ENCODE results near the gene SCFD2. TPM values are rescaled to one million over a fixed set of nuclear protein-coding genes. Genes with fewer than 3 reads are reported as not detected.

SCFD2 gene
- polyA plus RNA-seq, 3 donors: 5.4 to 9.4 (median 6.7) TPM

GRCh38 chr4:53012738-53013137 lies 353.1 kb downstream of the SCFD2 start:
- no peaks in the 10 kb centered on the region for H3K9me3 ChIP-seq (replicated peaks in 1 of 2; ENCODE audit: control insufficient read depth in 1 of 2, insufficient read depth in 1 of 2, low read length in 2 of 2)
- no peak overlapping the region for H3K27ac ChIP-seq (ENCODE audit: low read depth in 1 of 2, low read length in 2 of 2)
- WGBS (ENCODE audit: insufficient coverage): 0% methylated on average over 1 of the region's 1 CpG
- Mint-ChIP-seq H3K4me1 (peaks cover 23% of the 10 kb centered on the region), H3K27ac (peak overlapping the region in 3 of 7 donors; percentile 30 to 68 (median 34)), H3K27me3 (ENCODE audit: low read depth in 3 of 3) (peaks cover 0 to 1% (median 0%) of the 10 kb centered on the region in 3 donors), H3K9me3 (peaks cover 0 to 2% (median 0%) of the 10 kb centered on the region in 7 donors), H3K4me3 (peak overlapping the region; percentile 42 to 73), H3K36me3 (peaks cover 0 to 5% of the 10 kb centered on the region in 2 donors)
- no peaks in the 10 kb centered on the region for H3K79me2 ChIP-seq (ENCODE audit: insufficient read depth, low read length)
- intact Hi-C loops (cut with micrococcal nuclease): no loop called here
- H3K27me3 ChIP-seq (ENCODE audit: control insufficient read depth in 2 of 2, insufficient read depth in 2 of 2, low read length in 2 of 2): no peaks in the 10 kb centered on the region
- H3K9ac ChIP-seq (ENCODE audit: insufficient read depth, low read length, poor library complexity, severe bottlenecking): no peak overlapping the region
- H3K36me3 ChIP-seq (replicated peaks in 1 of 2; ENCODE audit: control insufficient read depth in 1 of 2, insufficient read depth in 2 of 2, low read length in 2 of 2): no peaks in the 10 kb centered on the region
- no peak for TF ChIP-seq CTCF (IDR thresholded peaks at IDR 0.05)
- H3K4me1 ChIP-seq (ENCODE audit: control insufficient read depth in 1 of 2, insufficient read depth in 2 of 2, low read length in 2 of 2): peaks cover 0 to 7% of the 10 kb centered on the region in 2 donors
- no peaks in the 10 kb centered on the region for H4K20me1 ChIP-seq (ENCODE audit: insufficient read depth, low read length)
- DNase-seq: no peak
- no peak overlapping the region for H3K4me3 ChIP-seq (replicated peaks in 1 of 3; ENCODE audit: low read depth in 2 of 3, low read length in 3 of 3)
- no peak overlapping the region for H3K4me2 ChIP-seq (replicated peaks; ENCODE audit: extremely low read depth, low read length, poor library complexity, severe bottlenecking)
- H2AFZ ChIP-seq (ENCODE audit: insufficient read depth, low read depth, low read length, poor library complexity, severe bottlenecking): no peak overlapping the region

- Histone ChIP-seq H3K36me3 (replicated peaks in 1 of 2; ENCODE audit: control insufficient read depth in 1 of 2, insufficient read depth in 2 of 2, low read length in 2 of 2) (no peaks in the 10 kb centered on the region), H3K4me2 (replicated peaks; ENCODE audit: extremely low read depth, low read length, poor library complexity, severe bottlenecking) (no peak overlapping the region), H3K27ac (ENCODE audit: low read depth in 1 of 2, low read length in 2 of 2) (no peak overlapping the region), H3K4me1 (ENCODE audit: control insufficient read depth in 1 of 2, insufficient read depth in 2 of 2, low read length in 2 of 2) (peaks cover 0 to 7% of the 10 kb centered on the region in 2 donors), H3K9ac (ENCODE audit: insufficient read depth, low read length, poor library complexity, severe bottlenecking) (no peak overlapping the region), H4K20me1 (ENCODE audit: insufficient read depth, low read length) (no peaks in the 10 kb centered on the region), H3K79me2 (ENCODE audit: insufficient read depth, low read length) (no peaks in the 10 kb centered on the region), H3K4me3 (replicated peaks in 1 of 3; ENCODE audit: low read depth in 2 of 3, low read length in 3 of 3) (no peak overlapping the region), H3K27me3 (ENCODE audit: control insufficient read depth in 2 of 2, insufficient read depth in 2 of 2, low read length in 2 of 2) (no peaks in the 10 kb centered on the region), H2AFZ (ENCODE audit: insufficient read depth, low read depth, low read length, poor library complexity, severe bottlenecking) (no peak overlapping the region), H3K9me3 (replicated peaks in 1 of 2; ENCODE audit: control insufficient read depth in 1 of 2, insufficient read depth in 1 of 2, low read length in 2 of 2) (no peaks in the 10 kb centered on the region)
- intact Hi-C loops (cut with micrococcal nuclease): no loop called here
- Mint-ChIP-seq H3K9me3 (peaks cover 0 to 6% (median 1%) of the 10 kb centered on the region in 7 donors), H3K27me3 (ENCODE audit: low read depth in 3 of 3) (peaks cover 0 to 1% (median 0%) of the 10 kb centered on the region in 3 donors), H3K4me1 (peaks cover 17% of the 10 kb centered on the region), H3K4me3 (no peak overlapping the region), H3K27ac (no peak overlapping the region), H3K36me3 (peaks cover 4 to 6% of the 10 kb centered on the region in 2 donors)
- no CpG with 5 or more reads among the region's 2 CpGs for WGBS (ENCODE audit: insufficient coverage)
- TF ChIP-seq CTCF (IDR thresholded peaks at IDR 0.05): no peak
- DNase-seq: no peak
These were observed 354.5 kb downstream of the SCFD2 start for GRCh38 chr4:53011259-53011905.
